H9 (cell line): Measurements from ENCODE around the gene SATL1. TPM values are rescaled to one million over a fixed set of nuclear protein-coding genes. Genes with fewer than 3 reads are reported as not detected.
"Not testable (repeated sequence)": the region's sequence is repeated elsewhere in the genome, so short reads cannot be mapped to it uniquely, and the experiment has no call there.

Experiments
- DNase-seq: peaks from one replicate; pipeline ENCODE4 v3.0.0-alpha.2; 2017
- H2AFZ ChIP-seq: one replicate; pipeline ENCODE4 v1.6.1; 2013; ENCODE audit warnings: mild to moderate bottlenecking, low read length, control low read depth, moderate library complexity
- H2AK5ac ChIP-seq: 2 replicates; pipeline ENCODE4 v1.6.1; 2013; ENCODE audit warnings: low read length, control low read depth, mixed read lengths; ENCODE audit not compliant: insufficient read length
- H2BK120ac ChIP-seq: one replicate; pipeline ENCODE4 v1.6.1; 2013; ENCODE audit warnings: low read depth, mild to moderate bottlenecking, low read length, control low read depth, inconsistent platforms; ENCODE audit not compliant: poor library complexity, severe bottlenecking
- H2BK12ac ChIP-seq: 2 replicates; pipeline ENCODE4 v1.6.1; 2013; ENCODE audit warnings: low read length, control low read depth, mixed read lengths, low read depth; ENCODE audit not compliant: insufficient read length
- H2BK15ac ChIP-seq: 2 replicates; pipeline ENCODE4 v1.6.1; 2013; ENCODE audit warnings: low read depth, low read length, control low read depth
- H2BK20ac ChIP-seq: one replicate; pipeline ENCODE4 v1.6.1; 2013; ENCODE audit warnings: low read depth, mild to moderate bottlenecking, low read length, control low read depth, inconsistent platforms; ENCODE audit not compliant: poor library complexity, severe bottlenecking
- H2BK5ac ChIP-seq: 2 replicates; pipeline ENCODE4 v1.6.1; 2013; ENCODE audit warnings: low read length, control low read depth, mixed read lengths; ENCODE audit not compliant: insufficient read length
- H3K14ac ChIP-seq: 2 replicates; pipeline ENCODE4 v1.6.1; 2013; ENCODE audit warnings: low read length, control low read depth; ENCODE audit not compliant: insufficient read depth
- H3K18ac ChIP-seq: 2 replicates; pipeline ENCODE4 v1.6.1; 2013; ENCODE audit warnings: low read depth, mild to moderate bottlenecking, mixed read lengths, low read length, control low read depth; ENCODE audit not compliant: insufficient read length
- H3K23ac ChIP-seq: 2 replicates; pipeline ENCODE4 v1.6.1; 2013; ENCODE audit warnings: low read length, control low read depth, mixed read lengths, low read depth; ENCODE audit not compliant: insufficient read length
- H3K23me2 ChIP-seq: 2 replicates; pipeline ENCODE4 v1.6.1; 2013; ENCODE audit warnings: low read depth, mild to moderate bottlenecking, mixed read lengths, low read length, control low read depth; ENCODE audit not compliant: insufficient read length, poor library complexity, severe bottlenecking
- H3K27ac ChIP-seq: 2 replicates; pipeline ENCODE4 v1.5.1; 2013; ENCODE audit warnings: low read length, control low read depth, mixed read lengths, low read depth; ENCODE audit not compliant: insufficient read length
- H3K27me3 ChIP-seq: 2 replicates; pipeline ENCODE4 v1.6.1; 2013; ENCODE audit warnings: low read length, control low read depth, inconsistent platforms; ENCODE audit not compliant: insufficient read depth
- H3K4ac ChIP-seq: 2 replicates; pipeline ENCODE4 v1.6.1; 2013; ENCODE audit warnings: low read depth, mild to moderate bottlenecking, control low read depth, inconsistent platforms, low read length, moderate library complexity
- H3K4me1 ChIP-seq: 2 replicates; pipeline ENCODE4 v1.6.1; 2013; ENCODE audit warnings: low read length, control low read depth, inconsistent platforms; ENCODE audit not compliant: insufficient read depth
- H3K4me2 ChIP-seq: 2 replicates; pipeline ENCODE4 v1.6.1; 2013; ENCODE audit warnings: low read length, control low read depth, mixed read lengths; ENCODE audit not compliant: insufficient read length, insufficient read depth
- H3K56ac ChIP-seq: 2 replicates; pipeline ENCODE4 v1.6.1; 2013; ENCODE audit warnings: low read depth, mild to moderate bottlenecking, mixed read lengths, low read length, control low read depth; ENCODE audit not compliant: insufficient read length
- H3K79me1 ChIP-seq: 2 replicates; pipeline ENCODE4 v1.6.1; 2013; ENCODE audit warnings: low read depth, mild to moderate bottlenecking, moderate library complexity, low read length, control low read depth, inconsistent platforms; ENCODE audit not compliant: insufficient read depth, poor library complexity, severe bottlenecking
- H3K79me2 ChIP-seq: 2 replicates; pipeline ENCODE4 v1.6.1; 2013; ENCODE audit warnings: low read length, control low read depth, inconsistent platforms; ENCODE audit not compliant: insufficient read depth
- H3K9ac ChIP-seq: 2 replicates; pipeline ENCODE4 v1.6.1; 2013; ENCODE audit warnings: low read length, control low read depth, mixed read lengths; ENCODE audit not compliant: insufficient read length; ENCODE audit errors: extremely low read depth
- H3K9me3 ChIP-seq: one replicate; pipeline ENCODE4 v1.6.1; 2013; ENCODE audit warnings: low read depth, low read length, inconsistent platforms; ENCODE audit not compliant: control insufficient read depth
- H3T11ph ChIP-seq: one replicate; pipeline ENCODE4 v1.6.1; 2013; ENCODE audit warnings: mild to moderate bottlenecking, low read length, control low read depth, inconsistent platforms
- H4K20me1 ChIP-seq: one replicate; pipeline ENCODE4 v1.6.1; 2013; ENCODE audit not compliant: control insufficient read depth, insufficient read length, insufficient read depth
- H4K5ac ChIP-seq: 2 replicates; pipeline ENCODE4 v1.6.1; 2013; ENCODE audit warnings: low read depth, mild to moderate bottlenecking, mixed read lengths, low read length, control low read depth; ENCODE audit not compliant: insufficient read length
- H4K8ac ChIP-seq: replicated peaks from 2 replicates; pipeline ENCODE4 v1.6.1; 2013; ENCODE audit warnings: low read length, control low read depth, mixed read lengths, low read depth; ENCODE audit not compliant: insufficient read length
- H4K91ac ChIP-seq: 2 replicates; pipeline ENCODE4 v1.6.1; 2013; ENCODE audit warnings: low read depth, mild to moderate bottlenecking, moderate library complexity, mixed read lengths, low read length, control low read depth; ENCODE audit not compliant: insufficient read length
- H3K27ac Mint-ChIP-seq, 3 experiments: 2 replicates in 2 of 3; 3 replicates in 1 of 3; pipeline ENCODE4 v1.8.0; 2020 to 2021; ENCODE audit warnings: mixed read lengths in 3 of 3, mild to moderate bottlenecking in 1 of 3, moderate library complexity in 1 of 3
- H3K27me3 Mint-ChIP-seq: 2 replicates; pipeline ENCODE4 v1.8.0; 2021; ENCODE audit warnings: low read depth, mild to moderate bottlenecking, moderate library complexity, mixed read lengths
- H3K36me3 Mint-ChIP-seq, 3 experiments: 2 replicates in 2 of 3; 3 replicates in 1 of 3; pipeline ENCODE4 v1.8.0; 2020 to 2021; ENCODE audit warnings: low read depth in 3 of 3, mixed read lengths in 3 of 3; ENCODE audit not compliant: insufficient read depth in 1 of 3
- H3K4me1 Mint-ChIP-seq, 2 experiments: 2 replicates each; pipeline ENCODE4 v1.8.0; 2020; ENCODE audit warnings: mixed read lengths in 2 of 2
- H3K4me3 Mint-ChIP-seq, 2 experiments: 2 replicates in 1 of 2; 3 replicates in 1 of 2; pipeline ENCODE4 v1.8.0; 2020 to 2021; ENCODE audit warnings: mild to moderate bottlenecking in 2 of 2, mixed read lengths in 2 of 2, moderate library complexity in 1 of 2
- H3K9me3 Mint-ChIP-seq, 2 experiments: 2 replicates in 1 of 2; 3 replicates in 1 of 2; pipeline ENCODE4 v1.8.0; 2020; ENCODE audit warnings: mild to moderate bottlenecking in 2 of 2, mixed read lengths in 2 of 2, moderate library complexity in 1 of 2
- CTCF ChIP-seq: fragments of 200-600 bp; sonication (generic); conservative IDR thresholded peaks from 3 replicates; pipeline ENCODE4 v1.8.0; 2021; ENCODE audit warnings: antibody characterized with exemption, mild to moderate bottlenecking
- WGBS: extraction: QIAGEN DNeasy Blood & Tissue Kit; methylation state at CpG from one replicate; pipeline ENCODE4 v1.1.7; 2013; ENCODE audit warnings: missing lambda C conversion rate, low lambda C conversion rate, mixed read lengths; ENCODE audit not compliant: insufficient read length; ENCODE audit errors: extremely low coverage; 5-methylcytosine and 5-hydroxymethylcytosine counted together
- total RNA-seq: library from RNA; stranded (reverse); gene quantifications from 2 replicates; pipeline ENCODE4 v1.2.1, GENCODE V29; 2021

Gene SATL1
- total RNA-seq, 1 experiment from 2014 or later: 0.31 TPM

DNA sequence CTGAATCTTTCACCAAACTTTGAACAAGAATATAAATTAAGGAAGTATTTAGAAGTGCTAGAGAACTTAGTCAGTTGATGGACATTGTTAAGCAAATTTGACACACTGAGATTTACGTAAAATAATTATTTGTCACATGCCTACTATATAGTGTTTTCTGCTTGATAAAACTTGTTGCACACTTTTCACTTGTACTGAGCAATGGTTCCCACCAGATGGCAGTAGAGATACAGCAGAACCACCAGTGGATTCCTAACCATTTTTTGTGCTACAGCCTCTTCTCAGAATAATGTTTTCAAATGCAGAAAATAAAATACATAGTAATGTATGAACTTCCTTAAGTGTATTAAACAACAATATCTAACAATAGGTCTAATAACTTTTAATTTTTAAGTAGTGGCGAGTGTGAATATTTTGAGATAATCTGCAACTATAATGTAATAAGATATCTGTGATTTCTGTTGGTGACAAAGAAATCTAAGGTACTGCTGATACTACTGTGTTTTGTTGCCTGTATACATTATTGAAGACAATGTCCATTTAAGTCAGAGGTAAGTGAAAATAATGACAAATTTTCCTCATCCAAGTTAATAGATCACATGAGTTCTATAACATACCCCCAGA is 158.7 kb downstream of the SATL1 start:
- Mint-ChIP-seq H3K27ac (no peak overlapping the region), H3K4me1 (no peaks in the 10 kb centered on the region), H3K27me3 (no peaks in the 10 kb centered on the region; the same call in 1 of the 2 replicates), H3K9me3 (peaks cover 49 to 57% of the 10 kb centered on the region in 2 experiments), H3K36me3 (peaks cover 16 to 34% (median 32%) of the 10 kb centered on the region in 3 experiments), H3K4me3 (no peak overlapping the region)
- Histone ChIP-seq H3K56ac (no peak overlapping the region), H3K4me1 (no peaks in the 10 kb centered on the region), H3K18ac (no peak overlapping the region), H4K5ac (no peak overlapping the region), H3K27ac (no peak overlapping the region), H3K4ac (no peak overlapping the region), H3T11ph (no peak overlapping the region), H2BK5ac (no peak overlapping the region), H2BK12ac (no peak overlapping the region), H3K9ac (no peak overlapping the region), H3K27me3 (no peaks in the 10 kb centered on the region), H4K20me1 (no peaks in the 10 kb centered on the region), H3K23ac (no peak overlapping the region), H3K14ac (no peak overlapping the region), H3K79me2 (no peaks in the 10 kb centered on the region), H2BK15ac (no peak overlapping the region), H2BK120ac (no peak overlapping the region), H4K8ac (no peak overlapping the region), H4K91ac (no peak overlapping the region), H2AFZ (no peak overlapping the region), H3K4me2 (no peak overlapping the region), H2BK20ac (no peak overlapping the region), H2AK5ac (no peak overlapping the region), H3K79me1 (no peaks in the 10 kb centered on the region), H3K23me2 (no peaks in the 10 kb centered on the region), H3K9me3 (peaks cover 5% of the 10 kb centered on the region)
- no peak for DNase-seq
- peak; percentile 78 for TF ChIP-seq CTCF
- no CpG with 5 or more reads among the region's 2 CpGs for WGBS

DNA sequence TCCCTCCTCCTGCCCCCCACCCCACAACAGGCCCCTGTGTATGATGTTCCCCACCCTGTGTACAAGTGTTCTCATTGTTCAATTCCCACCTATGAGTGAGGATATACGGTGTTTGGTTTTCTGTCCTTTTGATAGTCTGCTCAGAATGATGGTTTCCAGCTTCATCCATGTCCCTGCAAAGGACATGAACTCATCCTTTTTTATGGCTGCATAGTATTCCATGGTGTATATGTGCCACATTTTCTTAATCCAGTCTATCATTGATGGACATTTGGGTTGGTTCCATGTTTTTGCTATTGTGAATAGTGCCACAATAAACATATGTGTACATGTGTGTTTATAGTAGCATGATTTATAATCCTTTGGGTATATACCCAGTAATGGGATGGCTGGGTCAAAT is 166.3 kb downstream of the SATL1 start:
- not testable (repeated sequence) for H3K27ac ChIP-seq, H3K4me1 ChIP-seq, H4K8ac ChIP-seq, H4K5ac ChIP-seq, H2AFZ ChIP-seq, H2AK5ac ChIP-seq, H3K4me3 Mint-ChIP-seq, H3K23me2 ChIP-seq, H3K79me1 ChIP-seq, H4K20me1 ChIP-seq, H3T11ph ChIP-seq, H2BK20ac ChIP-seq, H3K4me1 Mint-ChIP-seq, H3K14ac ChIP-seq, H3K9ac ChIP-seq, H3K56ac ChIP-seq, H3K23ac ChIP-seq, H4K91ac ChIP-seq, DNase-seq, H3K27ac Mint-ChIP-seq, H2BK5ac ChIP-seq, H3K9me3 ChIP-seq, H2BK15ac ChIP-seq, H2BK120ac ChIP-seq, H3K4ac ChIP-seq, H3K4me2 ChIP-seq, H2BK12ac ChIP-seq, H3K18ac ChIP-seq, H3K27me3 Mint-ChIP-seq, H3K27me3 ChIP-seq, H3K79me2 ChIP-seq
- H3K9me3 Mint-ChIP-seq: peaks cover 47 to 55% of the 10 kb centered on the region in 2 experiments
- WGBS: no CpG with 5 or more reads among the region's 1 CpG
- peaks cover 9 to 36% (median 19%) of the 10 kb centered on the region in 3 experiments; a peak in 6 of 7 replicates for H3K36me3 Mint-ChIP-seq
